K562 (cell line): ENCODE results near the gene OR6S1. TPM values are rescaled to one million over a fixed set of nuclear protein-coding genes. Genes with fewer than 3 reads are reported as not detected.

ENCODE experiments used
- ATAC-seq: fragments of 200-7000 bp; cut with Tn5 transposase; 3 replicates; pipeline ENCODE4 v1.9.1; 2020; ENCODE audit warnings: moderate library complexity
- BruUV-seq: library from RNA; stranded (reverse); fragments of 400-500 nt; replicated peaks from 2 replicates; lab custom pipeline; 2021; lab: Mats Ljungman, UMichigan
- CTCF ChIA-PET: fragments of 300-600 bp; formaldehyde crosslinking; extraction: SDS; loops from one replicate; lab custom pipeline; 2021; ENCODE audit warnings: low intra/inter-chr PET ratio; lab: Yijun Ruan, JAX
- POLR2A ChIA-PET: fragments of 300-600, 350-650 bp; sonication (Branson Sonifier 250); formaldehyde crosslinking; extraction: SDS; loops from one replicate; lab custom pipeline; 2021; ENCODE audit warnings: antibody characterized with exemption, inconsistent platforms; lab: Yijun Ruan, JAX
- DNase-seq, 4 experiments: peaks; one replicate each; pipeline versions ENCODE4 v3.0.0 to v3.0.0-alpha.2; 2011 to 2018; ENCODE audit warnings: low spot score in 3 of 4, mixed read lengths in 3 of 4; ENCODE audit errors: extremely low read depth in 1 of 4
- FAIRE-seq: peaks from 2 replicates; lab custom pipeline; 2011; peaks lifted over from hg19 to GRCh38; lab: Jason Lieb, UNC
- H2AFZ ChIP-seq: 2 replicates; pipeline ENCODE4 v1.6.0; 2011; ENCODE audit warnings: low read depth, low read length, control low read depth, inconsistent platforms
- H3K27ac ChIP-seq: fragments of 200-600 bp; 3 replicates; pipeline ENCODE4 v1.8.0; 2011; ENCODE audit warnings: low read depth, mild to moderate bottlenecking, control low read depth, inconsistent platforms, low read length, moderate library complexity, mixed read lengths; ENCODE audit errors: extremely low read depth
- H3K27me3 ChIP-seq, 2 experiments: fragments of 300-600 bp in 1 of 2; 2 replicates in 1 of 2; 3 replicates in 1 of 2; pipeline versions ENCODE4 v1.6.0 to v1.8.0; 2011; ENCODE audit warnings: inconsistent platforms in 2 of 2, low read length in 2 of 2, mild to moderate bottlenecking in 1 of 2, mixed read lengths in 1 of 2, moderate library complexity in 1 of 2; ENCODE audit not compliant: control insufficient read depth in 2 of 2, insufficient read depth in 2 of 2
- H3K36me3 ChIP-seq: fragments of 300-600 bp; 3 replicates; pipeline ENCODE4 v1.8.0; 2011; ENCODE audit warnings: mild to moderate bottlenecking, low read length, inconsistent platforms; ENCODE audit not compliant: control insufficient read depth, insufficient read depth
- H3K4me1 ChIP-seq, 2 experiments: fragments of 200-600 bp in 1 of 2; replicated peaks in 1 of 2; 2 replicates in 1 of 2; 3 replicates in 1 of 2; pipeline versions ENCODE4 v1.5.1 to v1.8.0; 2011; ENCODE audit warnings: inconsistent platforms in 2 of 2, low read length in 2 of 2, mild to moderate bottlenecking in 1 of 2, mixed read lengths in 1 of 2, moderate library complexity in 1 of 2; ENCODE audit not compliant: control insufficient read depth in 2 of 2, insufficient read depth in 2 of 2
- H3K4me2 ChIP-seq: 2 replicates; pipeline ENCODE4 v1.6.1; 2011; ENCODE audit warnings: low read length, control low read depth, inconsistent platforms, mixed read lengths; ENCODE audit not compliant: insufficient read depth
- H3K4me3 ChIP-seq: fragments of 200-600 bp; sonication (generic), shearing (Covaris generic); 2 replicates; pipeline ENCODE4 v1.5.1; 2016; ENCODE audit warnings: control low read depth, inconsistent platforms
- H3K79me2 ChIP-seq: fragments of 200-600 bp; 3 replicates; pipeline ENCODE4 v1.8.0; 2011; ENCODE audit warnings: low read length, inconsistent platforms; ENCODE audit not compliant: control insufficient read depth, insufficient read depth
- H3K9ac ChIP-seq, 2 experiments: 2 replicates each; pipeline versions ENCODE4 v1.6.0 to v1.6.1; 2011; ENCODE audit warnings: low read depth in 2 of 2, low read length in 2 of 2, control low read depth in 1 of 2, inconsistent platforms in 1 of 2, mild to moderate bottlenecking in 1 of 2, mixed read lengths in 1 of 2; ENCODE audit not compliant: insufficient read depth in 1 of 2
- H3K9me1 ChIP-seq: one replicate; pipeline ENCODE4 v1.6.0; 2011; ENCODE audit warnings: inconsistent platforms, mild to moderate bottlenecking, low read length, moderate library complexity; ENCODE audit not compliant: control insufficient read depth, insufficient read depth
- H3K9me3 ChIP-seq: replicated peaks from 2 replicates; pipeline ENCODE4 v1.5.1; 2011; ENCODE audit warnings: low read depth, low read length, inconsistent platforms; ENCODE audit not compliant: control insufficient read depth, insufficient read depth
- H4K20me1 ChIP-seq: replicated peaks from 2 replicates; pipeline ENCODE4 v1.6.1; 2011; ENCODE audit warnings: low read length, inconsistent platforms, mixed read lengths; ENCODE audit not compliant: control insufficient read depth, insufficient read depth
- CC2D1A ChIP-seq: fragments of 450-650 bp; IDR thresholded peaks from 2 replicates; pipeline ENCODE4 v1.6.1; 2017; ENCODE audit warnings: mild to moderate bottlenecking
- E4F1 ChIP-seq: fragments of 250-450 bp; sonication (Bioruptor Pico); IDR thresholded peaks from 2 replicates; pipeline ENCODE4 v1.5.0; 2021; ENCODE audit warnings: mild to moderate bottlenecking, borderline replicate concordance
- ETV1 ChIP-seq: fragments of 450-650 bp; conservative IDR thresholded peaks from 2 replicates; pipeline ENCODE4 v1.6.1; 2016; ENCODE audit warnings: missing genetic modification characterization, control low read depth, low read depth, missing compliant biosample characterization
- HMG20A ChIP-seq: fragments of 450-650 bp; formaldehyde crosslinking; conservative IDR thresholded peaks from 2 replicates; pipeline ENCODE4 v1.4.0; 2020; ENCODE audit warnings: mild to moderate bottlenecking, mixed read lengths
- MYBL2 ChIP-seq, 2 experiments: fragments of 450-650 bp in 1 of 2; sonication (generic) in 1 of 2; formaldehyde crosslinking in 1 of 2; IDR thresholded peaks; 2 replicates each; pipeline versions ENCODE4 v1.6.1 to v1.8.1; 2017 to 2022; ENCODE audit warnings: borderline replicate concordance in 1 of 2, inconsistent platforms in 1 of 2, low read depth in 1 of 2, mild to moderate bottlenecking in 1 of 2, missing genetic modification reagents in 1 of 2, moderate library complexity in 1 of 2
- NFIC ChIP-seq: fragments of 450-650 bp; IDR thresholded peaks from 2 replicates; pipeline ENCODE4 v1.6.1; 2017; ENCODE audit warnings: mild to moderate bottlenecking, inconsistent platforms
- SMAD3 ChIP-seq: fragments of 450-650 bp; formaldehyde crosslinking; conservative IDR thresholded peaks from 2 replicates; pipeline ENCODE4 v1.4.0; 2020; ENCODE audit warnings: mild to moderate bottlenecking
- SREBF1 ChIP-seq: fragments of 150-350 bp; IDR thresholded peaks from 2 replicates; pipeline ENCODE4 v1.6.1; 2014; ENCODE audit warnings: antibody characterized with exemption, low read depth, low read length, borderline replicate concordance
- TARDBP ChIP-seq: fragments of 450-650 bp; IDR thresholded peaks from 2 replicates; pipeline ENCODE4 v1.6.1; 2016
- ZKSCAN8 ChIP-seq: fragments of 200-800 bp; sonication (Bioruptor generic); IDR thresholded peaks from 2 replicates; pipeline ENCODE4 v1.6.1; 2016; ENCODE audit warnings: missing genetic modification characterization, missing compliant biosample characterization
- WGBS: fragments of 100-300 bp; shearing (Covaris generic); methylation state at CpG from one replicate; pipeline ENCODE4 v1.1.6; 2016; ENCODE audit warnings: low coverage, mixed read lengths; ENCODE audit not compliant: insufficient coverage; ENCODE audit errors: missing lambda C conversion rate; 5-methylcytosine and 5-hydroxymethylcytosine counted together
- in situ Hi-C: fragments of 300-500 bp; cut with MboI; formaldehyde crosslinking; loops from 4 replicates; pipeline ENCODE4 v1.15.0; 2018; ENCODE audit warnings: inconsistent platforms, mixed read lengths
- intact Hi-C: fragments of 100-400 bp; cut with micrococcal nuclease; formaldehyde crosslinking; loops from 2 replicates; pipeline ENCODE4 v1.14.2; 2022
- polyA plus RNA-seq, 8 experiments: library from polyadenylated mRNA; depleted of rRNA in 4 of 8; stranded (reverse) in 5 of 8; unstranded in 3 of 8; fragments of >200 nt; fragmentation: Nextera tagmentation in 2 of 8; fragmentation: Illumina TruSeq in 1 of 8; extraction: Ambion mirVana in 2 of 8; extraction: Trizol in 1 of 8; gene quantifications; 2 replicates each; pipeline versions ENCODE4 v1.2.1 to v1.2.3, GENCODE V29; 2011 to 2014; ENCODE audit warnings: inconsistent platforms in 1 of 8, missing spikeins in 1 of 8
- total RNA-seq, 7 experiments: library from RNA; depleted of rRNA in 6 of 7; stranded (reverse); fragments of >200 nt in 6 of 7; fragmentation: Illumina TruSeq in 2 of 7; extraction: Trizol in 2 of 7; gene quantifications; 2 replicates each; pipeline versions ENCODE4 v1.2.1 to v1.2.3, GENCODE V29; 2011 to 2021; ENCODE audit warnings: low replicate concordance in 1 of 7

The OR6S1 gene
- total and polyA plus RNA-seq, 9 of the 15 experiments (the other 6 are each of a cell fraction or from before 2014, with no cell fraction given) = not detected

- H3K27me3 ChIP-seq = no peaks in the 10 kb centered on the region
- no peaks in the 10 kb centered on the region for H4K20me1 ChIP-seq
- intact Hi-C loops (no loop called here), in situ Hi-C loops (no loop called here)
- DNase-seq (no peak), ATAC-seq (no peak), FAIRE-seq (no peak)
- no TSS peak for BruUV-seq
- H3K27ac ChIP-seq = peak overlapping the region; percentile 57; the same call in 1 of the 3 replicates
- H3K4me2 ChIP-seq = no peak overlapping the region
- CTCF ChIA-PET = no interaction called here
- H3K9me1 ChIP-seq = no peaks in the 10 kb centered on the region
- H3K9ac ChIP-seq = no peak overlapping the region
- H3K9me3 ChIP-seq = no peaks in the 10 kb centered on the region
- no peaks in the 10 kb centered on the region for H3K79me2 ChIP-seq
- H3K4me3 ChIP-seq = no peak overlapping the region
- POLR2A ChIA-PET = no interaction called here
- WGBS = 56% methylated on average over 11 of the region's 12 CpGs
- 0 out of 2 replicates have a peak overlapping the region, but pooled peaks have one; percentile 31 for H2AFZ ChIP-seq
- H3K4me1 ChIP-seq = peaks cover 5 to 18% of the 10 kb centered on the region in 2 experiments; a peak in 3 of 5 replicates
- TF ChIP-seq NFIC (peak; percentile 31; the same call in 1 of the 2 replicates), ETV1 (tag) (peak; percentile 55), HMG20A (CRISPR knock-in tag) (no peak)
- no peaks in the 10 kb centered on the region for H3K36me3 ChIP-seq
These were observed 24.1 kb downstream of the OR6S1 start for GRCh38 chr14:20617138-20618003.

- Histone ChIP-seq H3K36me3 (no peaks in the 10 kb centered on the region), H3K9ac (no peak overlapping the region), H3K79me2 (no peaks in the 10 kb centered on the region), H3K4me1 (peaks cover 5 to 20% of the 10 kb centered on the region in 2 experiments; a peak in 3 of 5 replicates), H3K9me1 (no peaks in the 10 kb centered on the region), H2AFZ (no peak overlapping the region), H3K4me3 (no peak overlapping the region), H3K4me2 (no peak overlapping the region), H4K20me1 (no peaks in the 10 kb centered on the region), H3K27me3 (no peaks in the 10 kb centered on the region), H3K27ac (no peak overlapping the region), H3K9me3 (no peaks in the 10 kb centered on the region)
- WGBS = 91% methylated on average over 5 of the region's 5 CpGs
- DNase-seq (no peak), FAIRE-seq (no peak), ATAC-seq (no peak)
- BruUV-seq = no TSS peak
- POLR2A ChIA-PET = no interaction called here
- CTCF ChIA-PET = no interaction called here
- in situ Hi-C loops (no loop called here), intact Hi-C loops (no loop called here)
- TF ChIP-seq MYBL2 (IDR thresholded peaks at IDR 0.05; ENCODE audit: low read depth) = no peak
- no peak for TF ChIP-seq MYBL2 (CRISPR knock-in tag; IDR thresholded peaks at IDR 0.05; ENCODE audit: borderline replicate concordance)
- TF ChIP-seq CC2D1A = no peak
- no peak for TF ChIP-seq SREBF1
- no peak for TF ChIP-seq E4F1 (CRISPR knock-in tag)
- TF ChIP-seq ZKSCAN8 = no peak
- no peak for TF ChIP-seq SMAD3 (CRISPR knock-in tag)
- TF ChIP-seq TARDBP = no peak
These were observed 25.5 kb downstream of the OR6S1 start for GRCh38 chr14:20615996-20616395.
